NCI-H1436 (cell line): ENCODE measurements around the gene SRGAP3.
A peak's percentile ranks its signal among the peaks of the same experiment; 100 is the strongest.

Experiments used
- DNase-seq: peaks from one replicate; lab custom pipeline; 2025; lab: John Stamatoyannopoulos, UW

Gene SRGAP3

DNA sequence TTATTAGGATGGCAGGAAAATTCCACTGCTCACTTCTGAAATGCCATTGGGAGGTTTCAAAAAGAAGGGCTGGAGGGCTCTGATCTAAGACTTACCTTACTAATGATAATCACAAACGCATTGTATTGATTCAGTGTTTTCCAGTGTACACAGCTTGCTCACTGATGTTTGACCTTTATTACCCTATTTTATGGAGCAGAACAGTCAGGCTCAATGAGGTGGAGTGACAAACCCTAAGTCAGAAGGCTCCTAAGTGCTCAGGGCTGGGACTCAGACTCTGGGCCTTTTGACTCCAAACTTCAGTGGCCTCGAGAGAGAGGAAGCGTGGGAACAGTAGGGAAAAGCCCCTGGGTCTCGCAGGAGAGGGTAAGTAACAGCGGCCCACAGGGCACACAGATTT, 265.9 kb downstream of the SRGAP3 start:
- DNase-seq, result no peak

DNA sequence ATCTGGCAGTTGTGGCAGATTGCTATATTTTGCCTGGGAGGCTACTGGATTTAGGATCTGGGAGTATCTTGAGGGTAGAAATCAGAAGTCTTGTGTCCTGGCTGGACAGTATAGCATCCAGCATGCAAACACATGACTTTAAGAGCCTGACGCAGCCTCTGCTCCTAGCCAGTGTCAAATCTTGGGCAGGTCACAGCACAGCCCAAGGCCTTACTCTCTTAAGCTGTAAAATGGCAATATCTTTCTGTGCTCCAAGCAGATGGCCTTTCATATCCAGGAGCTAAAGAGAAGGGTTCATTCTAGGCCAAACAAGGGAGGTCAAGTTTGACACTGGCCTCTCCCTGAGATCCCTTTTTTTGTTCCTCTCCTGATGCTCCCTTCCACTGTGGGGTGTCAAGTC, 266.4 kb downstream of the SRGAP3 start:
- no peak for DNase-seq

DNA sequence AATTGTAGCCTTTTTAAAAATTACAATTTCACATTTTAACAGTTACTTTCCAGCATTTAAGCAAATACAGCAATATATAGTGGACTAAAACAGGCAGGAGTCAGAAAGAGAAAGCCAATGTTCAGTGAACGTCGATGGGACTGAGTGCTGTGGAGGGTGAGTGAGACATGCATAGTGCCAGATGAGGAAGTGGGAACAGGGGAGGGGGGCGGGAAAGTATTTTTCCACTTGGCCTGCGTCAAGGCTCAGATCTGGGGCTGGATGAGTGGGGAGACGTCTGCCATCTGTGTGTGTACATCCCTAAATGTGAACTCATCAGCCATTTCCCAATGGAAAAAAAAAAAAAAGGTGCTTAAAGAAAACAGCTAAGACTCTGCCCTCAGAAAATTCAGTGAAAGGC, 266.9 kb downstream of the SRGAP3 start:
- no peak for DNase-seq

DNA sequence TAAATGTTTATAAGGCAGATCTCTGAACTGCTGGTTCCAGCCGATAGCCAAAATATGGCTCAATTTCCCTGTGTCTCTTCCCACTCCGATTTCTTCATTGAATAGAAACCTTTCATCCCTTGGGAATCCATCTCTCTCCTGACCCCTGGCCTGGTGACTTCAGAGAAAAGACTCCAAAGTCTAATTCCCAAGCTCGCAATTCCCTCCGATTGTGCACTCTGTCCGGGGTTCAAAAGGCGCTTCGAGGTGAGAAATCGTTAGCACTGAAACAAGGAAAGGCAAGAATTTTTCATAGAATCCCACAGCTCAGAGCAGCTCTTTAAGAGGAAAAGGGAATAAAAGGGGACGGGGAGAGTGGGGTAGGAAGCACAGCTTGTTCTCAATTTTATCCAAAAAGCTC, 267.7 kb downstream of the SRGAP3 start:
- DNase-seq, result no peak

DNA sequence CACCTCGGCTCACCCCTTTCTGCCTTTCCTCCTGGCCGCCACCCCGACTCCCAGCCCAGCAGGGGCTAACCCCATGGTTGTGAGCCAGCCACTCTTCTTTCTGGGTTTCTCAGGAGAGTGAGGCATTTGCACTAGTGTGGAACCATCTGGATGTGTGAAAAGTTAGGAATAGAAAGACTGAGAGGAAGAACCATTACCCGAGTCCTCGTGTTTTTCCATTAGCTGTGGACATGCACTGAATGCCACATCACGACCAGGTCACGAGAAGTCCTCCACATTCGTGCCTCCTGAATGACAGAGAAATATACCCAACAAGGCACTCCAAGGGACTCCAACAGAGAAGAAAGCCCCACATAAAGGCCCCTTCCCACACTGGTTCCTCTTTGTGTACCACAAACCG, 268.1 kb downstream of the SRGAP3 start:
- DNase-seq, result no peak

DNA sequence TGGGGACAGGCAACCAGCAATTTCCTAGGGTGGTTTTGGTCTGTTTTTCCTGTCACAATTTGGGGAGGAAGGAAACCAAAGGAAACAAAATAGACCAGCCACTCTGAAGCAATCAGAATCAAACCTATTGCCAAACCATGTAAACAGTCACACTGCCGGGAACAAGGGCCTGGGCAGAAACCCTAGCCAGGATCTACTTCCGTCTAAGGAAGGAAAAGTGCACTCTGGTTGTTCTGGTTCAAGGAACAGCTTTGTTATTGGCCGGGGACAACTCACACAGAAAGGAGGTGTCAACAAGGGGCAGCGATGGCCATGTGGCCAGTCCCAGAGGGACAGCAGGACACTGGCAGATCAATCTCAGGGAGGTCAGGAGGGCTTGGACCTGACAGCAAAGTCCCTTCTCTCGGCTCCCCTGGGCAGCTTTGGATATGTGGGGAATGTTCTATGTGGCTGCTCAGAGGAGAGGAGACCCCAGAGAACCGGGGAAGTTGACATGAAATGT, 268.6 kb downstream of the SRGAP3 start:
- no peak for DNase-seq

DNA sequence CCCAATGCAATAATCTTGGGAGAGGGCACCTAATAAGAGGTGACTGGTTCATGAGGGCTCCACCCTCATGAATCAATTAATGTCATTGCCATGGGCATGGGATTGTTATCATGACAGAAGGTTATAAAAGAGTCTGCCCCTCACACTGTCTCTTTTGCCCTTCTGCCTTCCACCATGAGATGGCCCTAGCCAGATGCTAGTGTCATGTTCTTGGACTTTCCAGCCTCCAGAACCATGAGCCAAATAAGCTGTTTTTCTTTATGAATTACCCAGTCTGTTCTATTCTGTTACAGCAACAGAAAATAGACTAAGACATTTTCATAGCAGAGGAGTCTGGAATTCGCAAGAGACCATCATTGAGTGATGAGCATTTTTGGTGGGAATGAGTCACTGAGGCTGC, 270.2 kb downstream of the SRGAP3 start:
- DNase-seq, result no peak

DNA sequence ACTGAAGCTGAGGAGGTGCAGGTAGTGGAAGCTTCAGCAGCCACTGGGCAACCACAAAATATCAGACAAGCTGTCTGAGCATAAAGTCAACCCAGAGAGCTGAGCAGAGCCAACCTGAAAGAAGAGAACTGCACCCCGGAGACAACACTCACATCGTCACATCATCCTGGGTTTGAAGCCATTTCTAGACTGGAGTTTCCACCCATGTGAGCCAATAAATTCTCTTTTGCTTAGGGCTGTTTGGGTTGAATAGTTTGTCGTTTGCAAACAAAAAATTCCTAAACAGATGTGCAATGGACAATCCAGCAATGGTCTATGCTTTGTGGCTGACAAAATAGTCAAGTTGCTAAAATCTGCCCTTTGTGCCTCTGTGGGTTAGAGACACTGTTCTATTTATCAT, 270.9 kb downstream of the SRGAP3 start:
- no peak for DNase-seq

DNA sequence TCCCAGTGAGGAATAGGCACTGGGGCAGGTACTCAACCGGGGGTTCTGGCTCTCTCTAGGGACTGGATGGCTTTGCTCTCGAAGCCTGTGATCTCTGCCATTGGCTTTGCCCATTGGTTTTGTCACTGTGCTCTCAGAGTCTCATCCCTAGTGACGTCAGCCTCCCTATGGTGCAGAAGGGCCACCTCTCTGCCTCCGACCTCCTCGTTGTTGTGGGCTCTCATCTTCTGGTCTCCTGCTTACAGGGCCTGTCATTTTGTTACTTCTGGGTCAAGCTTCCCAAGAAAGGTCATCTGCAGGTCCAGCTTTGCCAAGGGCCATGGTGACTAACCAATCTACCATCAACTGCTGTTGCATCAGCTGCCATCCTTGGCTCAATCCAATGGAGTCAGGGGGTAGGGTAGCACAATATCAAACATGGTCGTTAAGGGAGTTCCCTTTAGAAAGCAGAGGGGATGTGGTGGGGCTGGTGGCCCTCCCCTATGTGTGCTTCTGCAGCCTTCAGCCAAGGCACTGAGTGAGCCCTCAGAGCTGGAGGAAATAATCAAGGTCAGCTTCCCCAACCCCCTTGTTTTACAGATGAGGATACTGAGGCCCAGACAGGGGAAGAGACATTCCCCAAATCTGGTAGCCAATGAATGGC, 272.8 kb downstream of the SRGAP3 start:
- no peak for DNase-seq

DNA sequence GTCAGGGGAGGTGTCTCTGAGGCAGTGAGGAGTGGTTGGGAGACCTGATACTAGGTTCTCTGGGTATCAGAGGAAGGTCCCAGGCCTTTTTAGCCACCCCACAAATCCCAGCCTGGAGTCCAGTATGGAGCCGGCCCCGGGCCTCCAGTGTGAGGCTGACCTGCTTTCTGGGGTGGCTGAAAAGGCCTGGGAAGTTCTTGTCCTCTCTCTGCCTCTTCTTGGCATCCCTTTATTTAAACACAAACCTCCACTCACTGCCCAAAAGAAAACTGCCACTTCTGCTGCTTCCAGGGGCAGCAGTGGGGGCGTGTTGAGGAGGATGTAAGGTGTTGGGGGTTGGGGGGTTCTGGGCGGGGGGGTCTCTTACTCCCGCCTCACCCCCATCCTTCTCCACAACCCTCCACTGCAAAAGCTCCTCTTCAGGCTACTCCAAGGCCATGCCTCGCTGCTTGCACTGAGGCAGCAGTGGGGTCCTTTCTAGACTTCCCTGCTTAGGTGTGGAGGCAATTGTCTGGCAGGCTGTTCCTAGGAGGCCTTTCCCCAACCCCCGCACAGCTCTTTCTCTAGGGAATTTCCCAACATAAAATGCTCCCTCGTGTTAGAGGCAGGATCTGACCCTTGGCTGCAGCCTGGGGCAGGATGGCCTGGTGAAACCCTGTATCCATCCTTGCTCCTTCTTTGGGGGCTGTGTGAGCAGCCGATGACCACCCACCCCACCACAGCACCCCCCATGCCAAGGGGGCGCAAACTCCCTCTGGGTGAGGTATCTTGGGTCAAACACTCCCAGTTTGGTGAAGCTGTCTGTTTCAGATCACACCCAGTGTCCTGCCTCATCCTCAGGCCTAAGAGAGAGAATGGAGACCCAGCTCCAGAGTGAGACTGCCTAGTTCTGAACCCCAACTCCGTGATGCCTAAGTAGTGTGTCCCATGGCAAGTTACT, 274.1 kb downstream of the SRGAP3 start:
- no peak for DNase-seq

DNA sequence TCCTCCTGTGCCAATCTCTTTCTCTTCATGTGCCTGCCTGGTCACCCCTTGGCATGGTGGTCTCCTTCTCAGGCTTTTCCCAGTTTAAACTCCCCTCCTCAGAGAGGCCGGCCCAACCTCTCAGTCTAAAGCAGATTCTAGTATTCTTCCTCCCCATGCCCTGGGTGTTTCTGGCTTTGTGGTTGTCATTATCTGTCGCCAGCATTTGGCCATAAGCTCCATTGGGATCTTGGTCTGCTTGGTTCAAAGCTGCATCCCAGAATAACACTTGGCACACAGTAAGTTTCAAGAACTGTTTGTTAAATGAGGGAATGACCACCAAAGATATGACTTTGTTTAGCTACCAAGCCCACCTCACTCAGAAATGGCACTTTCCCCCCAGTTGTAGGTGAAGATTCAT, 275.0 kb downstream of the SRGAP3 start:
- DNase-seq, result no peak

DNA sequence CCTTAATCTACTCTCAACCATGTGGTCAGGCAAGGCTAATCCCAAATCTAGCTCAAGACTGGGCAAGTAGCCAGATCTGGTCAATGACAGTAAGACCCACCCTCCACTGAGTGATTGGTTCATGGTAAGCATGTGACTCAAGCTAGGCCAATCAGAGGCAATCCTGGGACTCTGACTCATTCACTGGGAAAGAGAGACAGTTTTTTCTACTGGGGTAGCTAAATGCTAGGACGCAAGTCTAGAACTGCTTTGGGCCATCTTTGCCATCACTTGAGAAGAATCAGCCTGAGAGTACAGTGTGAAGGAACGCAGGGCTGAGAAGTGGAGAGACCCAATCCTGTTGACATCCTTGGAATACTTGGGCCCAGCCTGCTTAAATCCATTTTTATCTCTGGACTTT, 276.8 kb downstream of the SRGAP3 start:
- no peak for DNase-seq

DNA sequence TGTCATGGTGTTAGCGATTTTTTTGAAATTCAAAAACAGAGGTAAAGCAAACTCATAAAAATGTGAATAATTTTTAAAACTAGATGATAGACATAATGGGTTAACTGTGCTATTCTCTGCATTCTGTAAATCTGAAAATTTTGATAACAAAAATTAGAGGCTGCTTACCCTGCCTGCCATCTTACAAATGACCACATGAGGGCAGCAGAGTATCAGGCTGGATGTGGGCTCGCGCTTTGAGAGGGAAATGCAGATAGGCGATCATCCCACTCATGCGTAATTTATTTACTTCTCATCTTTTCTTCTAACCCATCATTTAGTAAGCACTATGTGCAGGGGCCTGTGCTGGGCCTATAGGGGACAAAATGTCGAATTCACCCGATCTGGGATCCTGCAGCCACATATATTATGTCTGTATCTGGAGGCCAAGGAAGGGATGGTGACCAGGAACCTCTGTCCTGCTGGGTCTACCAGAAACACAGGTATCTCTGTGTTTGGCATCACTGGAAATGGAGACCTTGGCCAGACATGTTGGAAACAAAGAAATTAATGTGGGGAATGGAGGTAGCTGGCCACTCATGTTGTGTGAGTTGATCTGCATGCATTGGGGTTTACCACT, 278.4 kb downstream of the SRGAP3 start:
- DNase-seq, result peak; percentile 22

DNA sequence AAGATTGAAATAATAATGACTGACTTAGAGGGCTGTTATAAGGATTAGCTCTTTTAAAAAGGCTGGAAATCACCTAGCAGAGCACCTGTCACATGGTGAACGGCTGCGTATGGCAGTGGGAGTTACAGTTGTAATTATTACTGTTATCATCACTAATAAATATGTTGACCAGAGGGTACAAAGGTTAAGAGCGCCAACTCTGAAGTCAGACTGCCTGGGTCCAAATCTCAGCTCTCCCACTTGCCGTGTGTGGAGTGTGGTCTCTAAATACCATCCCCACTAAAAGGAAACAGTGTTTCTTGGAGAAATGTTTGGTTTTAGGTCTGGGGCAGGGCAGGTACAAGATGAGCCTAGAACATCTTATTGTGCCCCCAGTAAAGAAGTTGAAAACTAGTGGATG, 280.2 kb downstream of the SRGAP3 start:
- no peak for DNase-seq

DNA sequence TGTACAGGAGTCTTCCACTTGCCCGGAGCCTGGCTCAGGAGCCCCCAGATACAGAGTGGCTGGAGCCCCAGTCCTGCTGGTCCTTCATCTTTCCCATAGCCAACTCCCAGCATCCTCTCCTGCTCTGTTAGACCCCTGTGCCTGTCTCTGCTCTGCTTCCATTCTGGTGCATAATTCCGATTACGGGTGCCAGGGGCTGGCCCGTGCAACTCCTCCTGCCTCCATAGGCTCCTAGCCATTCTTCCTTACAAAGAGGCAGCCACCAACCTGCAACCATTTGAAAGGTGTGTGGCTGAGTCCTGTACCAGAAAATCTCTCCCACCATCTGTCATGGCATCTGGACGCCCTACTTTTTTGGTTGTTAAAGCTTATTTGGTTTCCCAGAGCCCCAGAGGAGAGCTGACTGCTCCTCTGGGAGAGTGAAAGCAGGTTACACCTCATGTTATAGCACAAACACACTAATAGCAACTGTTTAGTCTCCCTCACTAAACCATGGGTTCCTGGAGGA, 281.0 kb downstream of the SRGAP3 start:
- no peak for DNase-seq

DNA sequence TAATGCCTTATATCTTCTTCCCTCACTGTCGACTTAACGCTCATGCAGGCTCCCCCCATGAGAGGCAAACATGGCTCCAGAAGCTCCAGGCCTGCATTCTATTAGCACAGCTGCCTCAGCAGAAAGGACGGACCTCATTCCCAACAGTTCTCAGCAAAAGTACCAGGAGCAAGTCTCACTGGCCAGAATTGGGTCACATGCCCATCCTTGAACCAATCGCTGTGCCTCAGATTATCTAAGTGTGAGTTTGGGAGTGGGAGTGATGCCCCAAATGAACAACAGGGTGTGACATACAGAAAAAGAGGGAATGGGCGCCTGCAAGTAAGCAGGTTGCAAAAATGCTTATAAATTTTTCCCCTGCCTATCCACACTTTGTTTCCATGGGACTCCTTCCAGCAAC, 281.9 kb downstream of the SRGAP3 start:
- no peak for DNase-seq

DNA sequence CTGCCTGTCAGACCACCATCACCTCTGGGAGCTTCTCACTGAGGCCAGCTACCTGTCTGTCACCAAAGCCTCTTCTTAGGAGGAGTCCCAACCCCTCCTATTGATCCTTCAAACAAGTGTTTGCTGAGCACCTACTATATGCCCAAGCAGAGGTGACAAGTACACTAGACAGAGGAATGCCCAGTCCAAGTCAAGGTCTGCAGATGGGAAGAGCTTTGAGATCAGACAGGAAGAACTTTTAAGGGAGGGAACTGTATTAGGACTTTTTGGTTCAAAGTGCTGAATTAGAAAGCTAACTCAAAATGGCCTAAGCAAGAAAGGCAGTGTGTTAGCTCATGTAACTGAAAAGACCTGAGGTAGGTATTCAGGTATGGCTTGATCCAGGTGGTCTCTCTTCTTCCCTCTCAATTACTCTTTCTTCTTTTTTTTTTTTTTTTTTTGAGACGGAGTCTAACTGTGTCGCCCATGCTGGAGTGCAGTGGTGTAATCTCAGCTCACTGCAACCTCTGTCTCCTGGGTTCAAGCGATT, 282.6 kb downstream of the SRGAP3 start:
- DNase-seq, result no peak

DNA sequence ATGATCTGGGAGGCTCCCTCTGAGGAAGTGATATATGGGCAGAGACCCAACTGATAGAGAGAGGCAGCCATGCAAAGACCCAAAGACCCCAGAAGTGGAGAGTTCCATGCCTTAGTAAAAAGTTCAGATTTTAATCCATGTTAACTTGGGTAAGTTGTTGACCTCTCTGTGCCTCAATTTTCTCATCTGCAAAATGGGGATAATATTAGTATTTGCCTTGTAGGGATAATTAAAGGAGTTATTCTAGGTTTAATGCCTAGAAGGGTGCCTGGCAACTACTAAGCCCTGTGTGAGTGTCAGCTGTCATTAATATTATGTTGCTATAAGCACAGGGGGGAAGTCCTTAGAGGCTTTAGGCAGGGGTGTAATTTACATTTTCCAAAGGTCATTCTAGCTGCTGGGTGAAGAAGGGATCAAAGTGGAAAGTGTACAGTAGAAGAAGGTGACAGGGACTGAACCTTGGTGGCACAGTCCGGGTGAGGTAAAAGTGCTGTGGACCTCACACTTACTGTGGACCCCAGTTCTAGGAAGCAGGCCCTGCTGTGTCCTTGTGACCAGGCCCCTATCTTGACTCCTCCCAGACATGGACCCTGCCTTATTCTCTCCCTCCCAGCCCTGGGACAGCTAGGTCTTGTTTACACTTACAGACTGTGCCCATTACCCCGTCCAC, 283.2 kb downstream of the SRGAP3 start:
- DNase-seq, result no peak

DNA sequence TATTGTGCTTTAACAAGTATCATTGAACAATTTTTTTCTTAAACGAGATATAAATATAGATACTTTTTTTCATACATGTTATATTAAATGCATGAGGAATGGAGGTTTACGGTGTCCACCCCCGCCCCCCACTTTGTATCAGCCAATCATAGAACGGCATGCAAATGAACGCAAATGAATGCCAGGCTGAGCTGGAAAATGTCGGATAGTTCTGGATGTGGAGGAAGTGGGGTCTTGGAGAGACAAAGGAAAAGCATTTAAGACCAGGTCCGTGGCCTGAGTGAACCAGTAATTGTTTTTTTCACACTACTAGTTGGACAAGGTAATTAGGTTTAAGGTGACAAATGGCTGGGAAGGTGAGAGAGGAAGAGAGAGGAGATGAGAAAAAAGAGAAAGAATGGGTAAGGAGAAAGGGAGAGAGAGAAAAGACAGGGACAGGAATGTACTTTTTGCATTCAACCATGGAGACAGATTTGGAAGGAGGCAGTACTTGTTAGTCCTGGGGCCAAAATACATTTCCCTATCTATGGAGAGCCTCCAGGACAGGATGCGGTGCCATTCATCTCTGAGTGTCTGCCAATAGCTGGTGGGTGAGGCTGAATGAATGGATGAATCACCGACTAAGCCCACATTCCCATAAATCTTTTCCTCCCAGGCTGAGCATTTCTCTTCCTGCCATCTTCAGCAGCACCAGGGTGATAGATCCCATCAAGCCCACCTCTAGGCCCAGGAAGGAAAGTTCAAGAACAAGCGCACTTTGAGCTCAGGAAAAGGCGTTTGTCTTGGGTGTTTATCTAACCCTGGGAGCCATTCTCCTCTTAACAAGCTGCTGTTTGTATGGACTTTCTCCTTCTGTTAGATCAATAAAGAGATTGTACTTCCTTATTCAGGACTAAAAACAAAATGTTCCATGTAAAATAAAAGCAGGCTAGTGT, 284.7 kb downstream of the SRGAP3 start:
- no peak for DNase-seq

DNA sequence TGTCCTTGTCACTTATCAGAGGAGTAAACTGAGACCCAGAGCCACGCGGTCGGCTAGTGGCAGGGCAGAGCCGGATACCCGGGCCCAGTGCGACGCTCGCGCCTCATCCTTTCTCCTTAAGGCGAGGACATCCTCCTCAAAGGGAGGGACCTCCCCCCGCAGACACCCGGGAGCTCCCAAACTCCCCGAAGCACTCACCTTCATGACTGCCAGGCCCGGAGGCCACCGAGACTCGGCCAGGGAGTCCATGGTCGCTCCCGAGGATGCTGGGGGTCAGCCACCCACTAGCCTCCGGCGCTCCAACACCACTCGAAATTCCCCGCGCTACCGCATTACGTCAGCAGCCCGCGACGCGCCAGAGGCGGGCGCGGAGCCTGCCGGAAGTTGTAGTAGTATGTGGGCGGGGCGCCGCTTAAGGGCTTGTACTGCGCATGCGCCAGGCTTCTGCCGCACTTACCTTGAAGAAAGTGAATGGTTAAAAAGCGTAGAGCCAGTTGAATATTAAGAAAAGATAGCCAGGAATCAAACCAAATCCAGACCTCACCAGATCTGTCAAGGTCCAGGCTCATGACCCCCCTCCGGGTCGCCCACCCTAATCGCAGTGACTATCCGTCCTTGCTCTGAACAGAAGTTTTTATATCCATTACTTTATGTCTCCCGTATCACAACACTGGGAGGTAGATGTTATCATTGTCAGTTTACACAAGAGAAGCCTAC, 286.2 kb downstream of the SRGAP3 start, which contains the start of gene RAD18:
RAD18 (minus strand) TSS at position 336 of the 717 bp plus-strand sequence; CDS start at position 249, 87 bp downstream.
- DNase-seq, result peak; percentile 72
